Endothelial cell of umbilical vein (primary cell): ENCODE measurements around the gene ABCB9. TPM values are rescaled to one million over a fixed set of nuclear protein-coding genes. Genes with fewer than 3 reads are reported as not detected.

Experiments
- BruUV-seq: library from RNA; stranded (reverse); fragments of 400-500 nt; replicated peaks from 2 replicates; lab custom pipeline; 2021; lab: Mats Ljungman, UMichigan
- CTCF ChIA-PET: fragments of 300-600, 350-600 bp; sonication (Branson Sonifier 250); formaldehyde crosslinking; loops from one replicate; lab custom pipeline; 2021; ENCODE audit warnings: antibody characterized with exemption, inconsistent platforms; lab: Charles Lee
- POLR2A ChIA-PET: fragments of 300-600, 350-600 bp; sonication (Branson Sonifier 250); formaldehyde crosslinking; loops from one replicate; lab custom pipeline; 2021; ENCODE audit warnings: antibody characterized with exemption, inconsistent platforms; lab: Charles Lee
- DNase-seq: peaks from one replicate; pipeline ENCODE4 v3.0.0-alpha.2; 2011; ENCODE audit warnings: low read depth, low spot score
- FAIRE-seq: peaks from 2 replicates; lab custom pipeline; 2011; peaks lifted over from hg19 to GRCh38; lab: Jason Lieb, UNC
- H2AFZ ChIP-seq: 2 replicates; pipeline ENCODE4 v1.6.0; 2012; ENCODE audit warnings: low read depth, low read length, control low read depth, inconsistent platforms
- H3K27ac ChIP-seq: 2 replicates; pipeline ENCODE4 v1.5.1; 2011; ENCODE audit warnings: low read depth, mild to moderate bottlenecking, control low read depth, low read length, moderate library complexity; ENCODE audit not compliant: insufficient read depth
- H3K27me3 ChIP-seq, 2 experiments: 2 replicates each; pipeline versions ENCODE4 v1.6.0 to v1.6.1; 2011; ENCODE audit warnings: low read length in 2 of 2, mixed read lengths in 1 of 2; ENCODE audit not compliant: control insufficient read depth in 2 of 2, insufficient read depth in 2 of 2
- H3K36me3 ChIP-seq, 2 experiments: 2 replicates in 1 of 2; 3 replicates in 1 of 2; pipeline ENCODE4 v1.5.1; 2011; ENCODE audit warnings: low read length in 2 of 2, mild to moderate bottlenecking in 1 of 2, moderate library complexity in 1 of 2; ENCODE audit not compliant: control insufficient read depth in 2 of 2, insufficient read depth in 2 of 2; ENCODE audit errors: extremely low read depth in 1 of 2
- H3K4me1 ChIP-seq: 3 replicates; pipeline ENCODE4 v1.5.1; 2011; ENCODE audit warnings: mild to moderate bottlenecking, low read length; ENCODE audit not compliant: control insufficient read depth, insufficient read depth; ENCODE audit errors: extremely low read depth
- H3K4me2 ChIP-seq: 2 replicates; pipeline ENCODE4 v1.6.1; 2011; ENCODE audit warnings: low read length, control low read depth, mixed read lengths; ENCODE audit not compliant: insufficient read depth
- H3K4me3 ChIP-seq, 3 experiments: fragments of 200-600 bp in 1 of 3; sonication (generic), shearing (Covaris generic) in 1 of 3; replicated peaks in 1 of 3; 2 replicates each; pipeline ENCODE4 v1.5.1; 2011 to 2016; ENCODE audit warnings: control low read depth in 3 of 3, low read length in 3 of 3, mild to moderate bottlenecking in 2 of 3, inconsistent platforms in 1 of 3, low read depth in 1 of 3, moderate library complexity in 1 of 3; ENCODE audit not compliant: insufficient read depth in 1 of 3
- H3K79me2 ChIP-seq: 2 replicates; pipeline ENCODE4 v1.6.0; 2012; ENCODE audit warnings: low read length, inconsistent platforms; ENCODE audit not compliant: control insufficient read depth, insufficient read depth
- H3K9ac ChIP-seq: replicated peaks from 2 replicates; pipeline ENCODE3; 2011; ENCODE audit warnings: low read length, control low read depth; ENCODE audit not compliant: insufficient read depth; ENCODE audit errors: extremely low read depth
- H3K9me1 ChIP-seq: replicated peaks from 3 replicates; pipeline ENCODE4 v1.6.0; 2011; ENCODE audit warnings: mild to moderate bottlenecking, low read length; ENCODE audit not compliant: control insufficient read depth, insufficient read depth; ENCODE audit errors: extremely low read depth
- H3K9me3 ChIP-seq: replicated peaks from 2 replicates; pipeline ENCODE4 v1.5.1; 2012; ENCODE audit warnings: low read length, inconsistent platforms; ENCODE audit not compliant: control insufficient read depth, insufficient read depth
- H4K20me1 ChIP-seq: replicated peaks from 2 replicates; pipeline ENCODE3; 2011; ENCODE audit warnings: mild to moderate bottlenecking, low read length; ENCODE audit not compliant: control insufficient read depth, insufficient read depth; ENCODE audit errors: extremely low read depth
- CTCF ChIP-seq, 2 donors: IDR thresholded peaks; 1 replicate in 1 of 2; 2 replicates in 1 of 2; pipeline ENCODE4 v1.5.1; 2011; ENCODE audit warnings: low read length in 2 of 2, mild to moderate bottlenecking in 2 of 2, moderate library complexity in 2 of 2, control low read depth in 1 of 2, inconsistent platforms in 1 of 2, low read depth in 1 of 2; ENCODE audit not compliant: insufficient read depth in 1 of 2; ENCODE audit errors: extremely low read depth in 1 of 2
- EZH2 ChIP-seq: IDR thresholded peaks from 2 replicates; pipeline ENCODE4 v1.6.1; 2012; ENCODE audit warnings: borderline replicate concordance, low read depth, mild to moderate bottlenecking, moderate library complexity, low read length, inconsistent platforms; ENCODE audit not compliant: severe bottlenecking
- FOS ChIP-seq: IDR thresholded peaks from 2 replicates; pipeline ENCODE4 v1.6.1; 2011; ENCODE audit warnings: mild to moderate bottlenecking, low read length, moderate library complexity, borderline replicate concordance; ENCODE audit not compliant: insufficient read depth
- GATA2 ChIP-seq: IDR thresholded peaks from 2 replicates; pipeline ENCODE4 v1.7.0; 2011; ENCODE audit warnings: low read depth, mild to moderate bottlenecking, moderate library complexity, mixed read lengths, low read length; ENCODE audit not compliant: insufficient read length, insufficient read depth
- JUN ChIP-seq: IDR thresholded peaks from 2 replicates; pipeline ENCODE4 v1.6.1; 2011; ENCODE audit warnings: borderline replicate concordance, low read depth; ENCODE audit not compliant: insufficient read length, insufficient read depth
- MAX ChIP-seq: IDR thresholded peaks from 2 replicates; pipeline ENCODE4 v1.6.1; 2011; ENCODE audit not compliant: insufficient read depth, insufficient read length
- MYC ChIP-seq: IDR thresholded peaks from one replicate; pipeline ENCODE4 v1.6.1; 2011; ENCODE audit warnings: mild to moderate bottlenecking, low read depth, low read length
- POLR2A ChIP-seq: IDR thresholded peaks from 2 replicates; pipeline ENCODE4 v1.6.1; 2012; ENCODE audit warnings: low read depth, mild to moderate bottlenecking, control low read depth, low read length
- POLR2AphosphoS5 ChIP-seq: IDR thresholded peaks from 2 replicates; pipeline ENCODE4 v1.6.1; 2012; ENCODE audit warnings: low read depth, mild to moderate bottlenecking, control low read depth, low read length, moderate library complexity; ENCODE audit not compliant: insufficient read depth
- dilution Hi-C: fragments of 300-500 bp; cut with MboI; formaldehyde crosslinking; loops from one replicate; pipeline ENCODE4 v1.15.0; 2019; ENCODE audit warnings: low sequenced_read_pairs; ENCODE audit not compliant: extremely low pct_ligation_motif_present
- intact Hi-C: fragments of 100-400 bp; cut with micrococcal nuclease; formaldehyde crosslinking; loops from one replicate; pipeline ENCODE4 v1.10.0; 2022
- polyA plus RNA-seq, 4 experiments: library from polyadenylated mRNA; depleted of rRNA in 3 of 4; stranded (reverse) in 3 of 4; unstranded in 1 of 4; fragments of >200 nt; gene quantifications; 2 replicates each; pipeline versions ENCODE4 v1.2.1 to v1.2.3, GENCODE V29; 2011 to 2012; ENCODE audit warnings: missing spikeins in 1 of 4
- total RNA-seq: library from RNA; stranded (reverse); gene quantifications from 2 replicates; pipeline ENCODE4 v1.2.3, GENCODE V29; 2021

ABCB9 gene
- total and polyA plus RNA-seq, 2 donors (not counting 3 experiments of a cell fraction or from before 2014, with no cell fraction given) = 11.7 to 16.9 TPM

- Histone ChIP-seq H3K9me1 (no peaks in the 10 kb centered on the region), H4K20me1 (no peaks in the 10 kb centered on the region), H3K36me3 (peaks cover 0 to 9% of the 10 kb centered on the region in 2 experiments), H3K4me3 (peak overlapping the region; percentile 48 to 83 (median 60)), H3K79me2 (peaks cover 25% of the 10 kb centered on the region), H3K4me2 (peak overlapping the region; percentile 88), H3K4me1 (peaks cover 41% of the 10 kb centered on the region), H3K9ac (peak overlapping the region; percentile 90), H3K27me3 (no peaks in the 10 kb centered on the region), H3K9me3 (no peaks in the 10 kb centered on the region), H2AFZ (peak overlapping the region; percentile 67), H3K27ac (peak overlapping the region; percentile 78)
- FAIRE-seq (peak; percentile 69), DNase-seq (no peak)
- dilution Hi-C loops = no loop called here
- no peak for TF ChIP-seq JUN
- TF ChIP-seq GATA2 = no peak
- TF ChIP-seq MAX = no peak
- TF ChIP-seq EZH2 = no peak
- no peak for TF ChIP-seq MYC
- no peak for TF ChIP-seq POLR2A
- no peak for TF ChIP-seq POLR2AphosphoS5
- TF ChIP-seq FOS = no peak
- TF ChIP-seq CTCF (IDR thresholded peaks at IDR 0.05; ENCODE audit: extremely low read depth in 1 of 2, insufficient read depth in 1 of 2, low read depth in 1 of 2, low read length in 2 of 2) = no peak
- POLR2A ChIA-PET = no interaction called here
- BruUV-seq = no TSS peak
- intact Hi-C loops = no loop called here
- CTCF ChIA-PET = interaction anchor here (1.4 to 2.0 kb wide), 5 partner anchors 12 to 258 kb away, joined by 3 to 5 read pairs (median 4); no protein-coding TSS in a partner anchor
Observed at GRCh38 chr12:122979908-122980182, 13.6 kb upstream of the ABCB9 start.
